Endothelial cell of umbilical vein (primary cell): ENCODE measurements around the gene GLDC. TPM values are rescaled to one million over a fixed set of nuclear protein-coding genes. Genes with fewer than 3 reads are reported as not detected.

ENCODE experiments used
- BruUV-seq: library from RNA; stranded (reverse); fragments of 400-500 nt; replicated peaks from 2 replicates; lab custom pipeline; 2021; lab: Mats Ljungman, UMichigan
- CTCF ChIA-PET: fragments of 300-600, 350-600 bp; sonication (Branson Sonifier 250); formaldehyde crosslinking; loops from one replicate; lab custom pipeline; 2021; ENCODE audit warnings: antibody characterized with exemption, inconsistent platforms; lab: Charles Lee
- POLR2A ChIA-PET: fragments of 300-600, 350-600 bp; sonication (Branson Sonifier 250); formaldehyde crosslinking; loops from one replicate; lab custom pipeline; 2021; ENCODE audit warnings: antibody characterized with exemption, inconsistent platforms; lab: Charles Lee
- DNase-seq: peaks from one replicate; pipeline ENCODE4 v3.0.0-alpha.2; 2011; ENCODE audit warnings: low read depth, low spot score
- FAIRE-seq: peaks from 2 replicates; lab custom pipeline; 2011; peaks lifted over from hg19 to GRCh38; lab: Jason Lieb, UNC
- H2AFZ ChIP-seq: 2 replicates; pipeline ENCODE4 v1.6.0; 2012; ENCODE audit warnings: low read depth, low read length, control low read depth, inconsistent platforms
- H3K27ac ChIP-seq: 2 replicates; pipeline ENCODE4 v1.5.1; 2011; ENCODE audit warnings: low read depth, mild to moderate bottlenecking, control low read depth, low read length, moderate library complexity; ENCODE audit not compliant: insufficient read depth
- H3K27me3 ChIP-seq, 2 experiments: 2 replicates each; pipeline versions ENCODE4 v1.6.0 to v1.6.1; 2011; ENCODE audit warnings: low read length in 2 of 2, mixed read lengths in 1 of 2; ENCODE audit not compliant: control insufficient read depth in 2 of 2, insufficient read depth in 2 of 2
- H3K36me3 ChIP-seq, 2 experiments: 2 replicates in 1 of 2; 3 replicates in 1 of 2; pipeline ENCODE4 v1.5.1; 2011; ENCODE audit warnings: low read length in 2 of 2, mild to moderate bottlenecking in 1 of 2, moderate library complexity in 1 of 2; ENCODE audit not compliant: control insufficient read depth in 2 of 2, insufficient read depth in 2 of 2; ENCODE audit errors: extremely low read depth in 1 of 2
- H3K4me1 ChIP-seq: 3 replicates; pipeline ENCODE4 v1.5.1; 2011; ENCODE audit warnings: mild to moderate bottlenecking, low read length; ENCODE audit not compliant: control insufficient read depth, insufficient read depth; ENCODE audit errors: extremely low read depth
- H3K4me2 ChIP-seq: 2 replicates; pipeline ENCODE4 v1.6.1; 2011; ENCODE audit warnings: low read length, control low read depth, mixed read lengths; ENCODE audit not compliant: insufficient read depth
- H3K4me3 ChIP-seq, 3 experiments: fragments of 200-600 bp in 1 of 3; sonication (generic), shearing (Covaris generic) in 1 of 3; replicated peaks in 1 of 3; 2 replicates each; pipeline ENCODE4 v1.5.1; 2011 to 2016; ENCODE audit warnings: control low read depth in 3 of 3, low read length in 3 of 3, mild to moderate bottlenecking in 2 of 3, inconsistent platforms in 1 of 3, low read depth in 1 of 3, moderate library complexity in 1 of 3; ENCODE audit not compliant: insufficient read depth in 1 of 3
- H3K79me2 ChIP-seq: 2 replicates; pipeline ENCODE4 v1.6.0; 2012; ENCODE audit warnings: low read length, inconsistent platforms; ENCODE audit not compliant: control insufficient read depth, insufficient read depth
- H3K9ac ChIP-seq: replicated peaks from 2 replicates; pipeline ENCODE3; 2011; ENCODE audit warnings: low read length, control low read depth; ENCODE audit not compliant: insufficient read depth; ENCODE audit errors: extremely low read depth
- H3K9me1 ChIP-seq: replicated peaks from 3 replicates; pipeline ENCODE4 v1.6.0; 2011; ENCODE audit warnings: mild to moderate bottlenecking, low read length; ENCODE audit not compliant: control insufficient read depth, insufficient read depth; ENCODE audit errors: extremely low read depth
- H3K9me3 ChIP-seq: replicated peaks from 2 replicates; pipeline ENCODE4 v1.5.1; 2012; ENCODE audit warnings: low read length, inconsistent platforms; ENCODE audit not compliant: control insufficient read depth, insufficient read depth
- H4K20me1 ChIP-seq: replicated peaks from 2 replicates; pipeline ENCODE3; 2011; ENCODE audit warnings: mild to moderate bottlenecking, low read length; ENCODE audit not compliant: control insufficient read depth, insufficient read depth; ENCODE audit errors: extremely low read depth
- EZH2 ChIP-seq: IDR thresholded peaks from 2 replicates; pipeline ENCODE4 v1.6.1; 2012; ENCODE audit warnings: borderline replicate concordance, low read depth, mild to moderate bottlenecking, moderate library complexity, low read length, inconsistent platforms; ENCODE audit not compliant: severe bottlenecking
- FOS ChIP-seq: IDR thresholded peaks from 2 replicates; pipeline ENCODE4 v1.6.1; 2011; ENCODE audit warnings: mild to moderate bottlenecking, low read length, moderate library complexity, borderline replicate concordance; ENCODE audit not compliant: insufficient read depth
- GATA2 ChIP-seq: IDR thresholded peaks from 2 replicates; pipeline ENCODE4 v1.7.0; 2011; ENCODE audit warnings: low read depth, mild to moderate bottlenecking, moderate library complexity, mixed read lengths, low read length; ENCODE audit not compliant: insufficient read length, insufficient read depth
- JUN ChIP-seq: IDR thresholded peaks from 2 replicates; pipeline ENCODE4 v1.6.1; 2011; ENCODE audit warnings: borderline replicate concordance, low read depth; ENCODE audit not compliant: insufficient read length, insufficient read depth
- POLR2A ChIP-seq: IDR thresholded peaks from 2 replicates; pipeline ENCODE4 v1.6.1; 2012; ENCODE audit warnings: low read depth, mild to moderate bottlenecking, control low read depth, low read length
- POLR2AphosphoS5 ChIP-seq: IDR thresholded peaks from 2 replicates; pipeline ENCODE4 v1.6.1; 2012; ENCODE audit warnings: low read depth, mild to moderate bottlenecking, control low read depth, low read length, moderate library complexity; ENCODE audit not compliant: insufficient read depth
- dilution Hi-C: fragments of 300-500 bp; cut with MboI; formaldehyde crosslinking; loops from one replicate; pipeline ENCODE4 v1.15.0; 2019; ENCODE audit warnings: low sequenced_read_pairs; ENCODE audit not compliant: extremely low pct_ligation_motif_present
- intact Hi-C: fragments of 100-400 bp; cut with micrococcal nuclease; formaldehyde crosslinking; loops from one replicate; pipeline ENCODE4 v1.10.0; 2022
- polyA plus RNA-seq, 4 experiments: library from polyadenylated mRNA; depleted of rRNA in 3 of 4; stranded (reverse) in 3 of 4; unstranded in 1 of 4; fragments of >200 nt; gene quantifications; 2 replicates each; pipeline versions ENCODE4 v1.2.1 to v1.2.3, GENCODE V29; 2011 to 2012; ENCODE audit warnings: missing spikeins in 1 of 4
- total RNA-seq: library from RNA; stranded (reverse); gene quantifications from 2 replicates; pipeline ENCODE4 v1.2.3, GENCODE V29; 2021
- TF ChIP-seq, protein P1 (sequence below): IDR thresholded peaks from 2 replicates; pipeline ENCODE4 v1.6.1; 2011; ENCODE audit not compliant: insufficient read depth, insufficient read length

Gene GLDC
- total and polyA plus RNA-seq, 2 donors (not counting 3 experiments of a cell fraction or from before 2014, with no cell fraction given) = 1.8 to 2.6 TPM

DNA sequence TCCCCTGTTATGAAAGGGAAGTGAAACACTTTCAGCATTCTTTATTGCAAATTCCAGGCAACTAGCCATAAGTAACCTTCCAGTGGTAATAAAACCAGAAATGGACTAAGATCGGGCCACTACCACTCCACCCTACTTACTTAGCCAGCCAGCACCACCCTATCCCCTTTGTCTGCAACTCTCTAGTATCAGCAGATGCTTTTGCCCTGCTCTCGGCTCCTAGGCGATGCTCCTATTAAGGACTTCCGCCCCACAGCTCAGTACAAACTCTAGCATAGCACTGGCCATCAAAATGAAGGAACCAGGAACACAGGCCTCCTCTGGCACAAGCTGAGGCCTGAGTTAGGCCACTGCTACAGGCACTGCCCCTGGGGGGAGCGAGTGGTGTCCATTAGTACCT, 81.2 kb downstream of the GLDC start:
- Histone ChIP-seq H3K36me3 (no peaks in the 10 kb centered on the region), H3K27me3 (no peaks in the 10 kb centered on the region), H3K27ac (peak overlapping the region; percentile 99), H3K9me3 (no peaks in the 10 kb centered on the region), H3K4me1 (peaks cover 59% of the 10 kb centered on the region), H4K20me1 (no peaks in the 10 kb centered on the region), H3K9me1 (no peaks in the 10 kb centered on the region), H2AFZ (peak overlapping the region; percentile 16), H3K4me2 (no peak overlapping the region), H3K79me2 (no peaks in the 10 kb centered on the region), H3K9ac (peak overlapping the region; percentile 52), H3K4me3 (no peak overlapping the region)
- FAIRE-seq = peak; percentile 76
- POLR2A ChIA-PET = no interaction called here
- peak; percentile 84 for DNase-seq
- dilution Hi-C loops (no loop called here), intact Hi-C loops (loop anchor here (10.0 kb wide), 1 partner anchor 560 kb away; a partner anchor contains a TSS)
- CTCF ChIA-PET = interaction anchor here (4.7 kb wide), 1 partner anchor 12 kb away, joined by 23 read pairs; no protein-coding TSS in a partner anchor
- BruUV-seq = no TSS peak
- TF ChIP-seq POLR2A = no peak
- TF ChIP-seq EZH2 = no peak
- TF ChIP-seq JUN = no peak
- peak; percentile 17 for TF ChIP-seq FOS
- peak; percentile 65 for TF ChIP-seq POLR2AphosphoS5

DNA sequence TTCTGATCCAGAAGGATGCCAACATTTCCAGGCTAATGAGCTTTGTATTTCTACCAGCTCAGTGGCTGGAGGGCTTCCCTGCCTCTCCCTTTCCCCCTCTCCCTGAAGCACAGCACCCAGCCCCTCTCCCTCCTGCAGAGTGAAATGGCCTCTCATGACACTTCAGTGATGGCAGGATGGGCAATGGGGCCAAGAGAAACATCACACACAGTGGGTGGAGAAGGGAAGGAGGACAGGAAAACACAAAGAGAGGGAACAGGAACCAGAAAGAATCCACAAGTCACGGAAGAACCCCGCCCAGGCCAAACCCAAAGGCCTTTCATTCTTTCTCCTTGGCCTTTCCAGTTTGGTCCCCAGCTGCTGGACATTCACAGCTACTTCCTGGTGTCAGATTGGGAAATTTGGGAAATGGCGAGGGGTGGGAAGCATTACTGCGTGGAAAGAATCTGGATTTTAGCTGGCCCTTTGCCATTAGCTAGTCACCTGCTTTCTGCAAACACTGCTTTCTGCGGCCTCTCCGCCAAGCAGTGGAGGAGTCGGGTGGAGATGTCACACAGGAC, 82.6 kb downstream of the GLDC start:
- CTCF ChIA-PET = interaction anchor here (0.8 to 4.7 kb wide), 4 partner anchors 10 to 208 kb away, joined by 3 to 23 read pairs (median 3); no protein-coding TSS in a partner anchor
- FAIRE-seq = peak; percentile 71

More for the DNA sequence above, 82.6 kb downstream of the GLDC start:
- Histone ChIP-seq H3K27me3 (no peaks in the 10 kb centered on the region), H3K27ac (peak overlapping the region; percentile 99), H3K4me2 (peak overlapping the region; percentile 23), H3K9ac (peak overlapping the region; percentile 59), H3K36me3 (no peaks in the 10 kb centered on the region), H3K4me1 (peaks cover 68% of the 10 kb centered on the region), H3K4me3 (no peak overlapping the region), H3K9me1 (no peaks in the 10 kb centered on the region), H2AFZ (peak overlapping the region; percentile 4), H3K9me3 (no peaks in the 10 kb centered on the region), H4K20me1 (no peaks in the 10 kb centered on the region), H3K79me2 (no peaks in the 10 kb centered on the region)
- intact Hi-C loops (loop anchor here (10.0 kb wide), 1 partner anchor 558 kb away; a partner anchor contains a TSS), dilution Hi-C loops (no loop called here)
- POLR2A ChIA-PET = interaction anchor here (1.1 kb wide), 1 partner anchor 10 kb away, joined by 4 read pairs; no protein-coding TSS in a partner anchor
- peak; percentile 35 for DNase-seq
- no TSS peak for BruUV-seq
- TF ChIP-seq, protein P1, sequence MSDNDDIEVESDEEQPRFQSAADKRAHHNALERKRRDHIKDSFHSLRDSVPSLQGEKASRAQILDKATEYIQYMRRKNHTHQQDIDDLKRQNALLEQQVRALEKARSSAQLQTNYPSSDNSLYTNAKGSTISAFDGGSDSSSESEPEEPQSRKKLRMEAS = no peak
- TF ChIP-seq GATA2 (peak; percentile 11), POLR2AphosphoS5 (peak; percentile 26), POLR2A (no peak), FOS (no peak)
